T-helper 1 cell (primary cell): Measurements from ENCODE around the gene TRNAU1AP.

Experiments
- DNase-seq, 5 donors: peaks; one replicate each; pipeline ENCODE4 v3.0.0-alpha.2; 2012 to 2020

Gene TRNAU1AP

GRCh38 chr1:28613175-28613574 lies 60.3 kb downstream of the TRNAU1AP start:
- no peak for DNase-seq
